ENCODE data around the gene LARP4.

The LARP4 gene

GRCh38 chr12:50400638-50401499 is at the start of gene LARP4:
TSS of gene LARP4 (plus strand) at chr12:50400885. CDS start at chr12:50401011, 126 bp downstream.
- H3K4me3 ChIP-seq (ENCODE audit: low read depth, low read length), result peak within 1 kb of the TSS; percentile 82
- peak; percentile 88 for DNase-seq (ENCODE audit: low read depth)
- no peak for TF ChIP-seq CTCF (IDR thresholded peaks at IDR 0.05; ENCODE audit: control insufficient read depth, extremely low read depth, insufficient read depth)

- no peak for DNase-seq (ENCODE audit: low read depth)
- no peak overlapping the region for H3K4me3 ChIP-seq (ENCODE audit: low read depth, low read length)
- no peak for TF ChIP-seq CTCF (IDR thresholded peaks at IDR 0.05; ENCODE audit: control insufficient read depth, extremely low read depth, insufficient read depth)
Measured at GRCh38 chr12:50351120-50352043, 49.3 kb upstream of the LARP4 start.

GRCh38 chr12:50353404-50353803 is 47.3 kb upstream of the LARP4 start:
- TF ChIP-seq CTCF (IDR thresholded peaks at IDR 0.05; ENCODE audit: control insufficient read depth, extremely low read depth, insufficient read depth), result no peak
- no peak overlapping the region for H3K4me3 ChIP-seq (ENCODE audit: low read depth, low read length)
- no peak for DNase-seq (ENCODE audit: low read depth)

- no peak overlapping the region for H3K4me3 ChIP-seq (ENCODE audit: low read depth, low read length)
- DNase-seq (ENCODE audit: low read depth), result no peak
- TF ChIP-seq CTCF (IDR thresholded peaks at IDR 0.05; ENCODE audit: control insufficient read depth, extremely low read depth, insufficient read depth), result no peak
Measured at GRCh38 chr12:50353869-50354593, 46.7 kb upstream of the LARP4 start.

GRCh38 chr12:50354908-50355307 is 45.8 kb upstream of the LARP4 start:
- H3K4me3 ChIP-seq (ENCODE audit: low read depth, low read length), result no peak overlapping the region
- TF ChIP-seq CTCF (IDR thresholded peaks at IDR 0.05; ENCODE audit: control insufficient read depth, extremely low read depth, insufficient read depth), result no peak
- no peak for DNase-seq (ENCODE audit: low read depth)

- no peak for DNase-seq (ENCODE audit: low read depth)
- no peak overlapping the region for H3K4me3 ChIP-seq (ENCODE audit: low read depth, low read length)
- TF ChIP-seq CTCF (IDR thresholded peaks at IDR 0.05; ENCODE audit: control insufficient read depth, extremely low read depth, insufficient read depth), result no peak
Measured at GRCh38 chr12:50355365-50355764, 45.3 kb upstream of the LARP4 start.
